Lung (tissue), 12 donors: ENCODE results near the gene MTHFR. TPM values are rescaled to one million over a fixed set of nuclear protein-coding genes. Genes with fewer than 3 reads are reported as not detected.
A peak's percentile ranks its signal among the peaks of the same experiment; 100 is the strongest.
"Not testable (repeated sequence)": the region's sequence is repeated elsewhere in the genome, so short reads cannot be mapped to it uniquely, and the experiment has no call there.

Experiments used
- ATAC-seq: fragments of 200-7000 bp; cut with Tn5 transposase; one replicate; pipeline ENCODE4 v1.9.1; 2020; ENCODE audit warnings: moderate number of reproducible peaks; ENCODE audit not compliant: insufficient read depth, low FRiP score
- DNase-seq, 3 donors: peaks; one replicate each; pipeline ENCODE4 v3.0.0-alpha.2; 2013 to 2017
- H3K27ac ChIP-seq, 2 donors: one replicate each; pipeline ENCODE4 v1.5.1; 2013; ENCODE audit warnings: mild to moderate bottlenecking in 2 of 2, moderate library complexity in 2 of 2, control low read depth in 1 of 2, inconsistent platforms in 1 of 2, low read depth in 1 of 2, low read length in 1 of 2
- H3K27me3 ChIP-seq, 3 donors: one replicate each; pipeline ENCODE4 v1.5.1; 2013; ENCODE audit warnings: low read length in 2 of 3; ENCODE audit not compliant: control insufficient read depth in 3 of 3, insufficient read depth in 3 of 3
- H3K36me3 ChIP-seq, 4 donors: one replicate each; pipeline ENCODE4 v1.5.1; 2013; ENCODE audit warnings: low read length in 4 of 4, mild to moderate bottlenecking in 1 of 4, moderate library complexity in 1 of 4; ENCODE audit not compliant: control insufficient read depth in 4 of 4, insufficient read depth in 4 of 4
- H3K4me1 ChIP-seq, 5 donors: one replicate each; pipeline ENCODE4 v1.5.1; 2013; ENCODE audit warnings: low read length in 5 of 5, mild to moderate bottlenecking in 2 of 5, moderate library complexity in 1 of 5; ENCODE audit not compliant: control insufficient read depth in 5 of 5, insufficient read depth in 5 of 5
- H3K4me3 ChIP-seq: one replicate; pipeline ENCODE4 v1.5.1; 2013; ENCODE audit warnings: mild to moderate bottlenecking, control low read depth, moderate library complexity
- H3K9ac ChIP-seq, 2 donors: one replicate each; pipeline ENCODE4 v1.5.1; 2013; ENCODE audit warnings: low read length in 2 of 2, control low read depth in 1 of 2; ENCODE audit not compliant: insufficient read depth in 1 of 2
- H3K9me3 ChIP-seq, 4 donors: one replicate each; pipeline ENCODE4 v1.5.1; 2013; ENCODE audit warnings: low read length in 3 of 4, mild to moderate bottlenecking in 1 of 4, moderate library complexity in 1 of 4; ENCODE audit not compliant: control insufficient read depth in 4 of 4, insufficient read depth in 3 of 4
- WGBS, 2 donors: extraction: QIAGEN DNeasy Blood & Tissue Kit; methylation state at CpG; one replicate each; pipeline ENCODE4 v1.1.7; 2013; 5-methylcytosine and 5-hydroxymethylcytosine counted together
- polyA plus RNA-seq, 2 donors: library from polyadenylated mRNA; stranded (reverse); fragments of 200-250 nt; gene quantifications; one replicate each; pipeline ENCODE4 v1.2.1, GENCODE V29; 2013
- total RNA-seq, 2 donors: library from RNA; depleted of rRNA in 1 of 2; stranded (reverse); fragments of >200 nt in 1 of 2; gene quantifications; one replicate each; pipeline ENCODE4 v1.2.1, GENCODE V29; 2014 to 2021
- TF ChIP-seq, protein P1 (sequence below): IDR thresholded peaks from 2 replicates; pipeline ENCODE4 v1.5.1; 2012; ENCODE audit warnings: mild to moderate bottlenecking; ENCODE audit errors: control extremely low read depth, extremely low read depth
- donor health status: control.
- donor health status: control.
- donor health status: Bipolar disorder and iron deficiency.
- donor health status: healthy.
- donor health status: DM: yes; HTN: yes; CAD: no.

The MTHFR gene
- total and polyA plus RNA-seq, 4 donors = 20.6 to 61.4 (median 30.0) TPM

DNA sequence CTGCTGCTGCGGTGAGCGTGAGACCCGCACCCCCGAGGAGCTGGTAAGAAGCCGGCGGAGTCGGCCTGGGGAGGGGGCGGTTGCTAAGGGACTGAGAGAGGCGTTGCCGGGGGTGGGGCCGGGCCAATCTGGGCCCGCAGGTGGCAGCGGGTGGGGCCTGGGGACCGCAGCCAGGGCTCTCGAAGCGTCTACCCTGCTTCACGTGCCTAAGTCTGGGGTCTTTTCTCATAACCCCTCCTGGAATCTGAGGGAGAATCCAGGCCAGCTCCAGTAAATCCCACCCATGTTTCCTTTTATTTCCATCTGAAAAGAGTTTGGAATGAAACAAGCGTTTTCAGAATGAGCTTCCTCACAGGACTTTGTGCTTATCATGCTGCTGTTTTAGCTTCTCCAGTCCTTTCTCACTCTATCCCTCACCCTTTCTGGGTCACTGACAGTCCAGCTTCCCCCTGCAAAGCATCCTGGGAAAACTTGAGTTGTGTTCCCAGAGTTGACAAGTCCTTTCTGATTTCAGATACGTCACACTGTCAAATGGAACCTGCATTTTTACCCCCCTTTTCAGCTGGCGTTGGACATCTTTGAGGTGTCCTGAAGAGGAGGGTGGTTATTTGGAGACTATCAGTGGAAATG, 658 bp upstream of the MTHFR start:
- Histone ChIP-seq H3K36me3 (peaks cover 4 to 8% (median 7%) of the 10 kb centered on the region in 4 donors), H3K9ac (peak overlapping the region; percentile 46 to 63), H3K9me3 (no peaks in the 10 kb centered on the region), H3K4me3 (peak overlapping the region; percentile 72), H3K27me3 (no peaks in the 10 kb centered on the region), H3K27ac (peak overlapping the region; percentile 92 to 95), H3K4me1 (peaks cover 5 to 51% (median 14%) of the 10 kb centered on the region in 5 donors)
- WGBS, 2 donors = 1% methylated on average over 19 to 20 of the region's 20 CpGs
- peak; percentile 16 for ATAC-seq
- DNase-seq = peak in 1 of 3 donors; percentile 41
- TF ChIP-seq, protein P1, sequence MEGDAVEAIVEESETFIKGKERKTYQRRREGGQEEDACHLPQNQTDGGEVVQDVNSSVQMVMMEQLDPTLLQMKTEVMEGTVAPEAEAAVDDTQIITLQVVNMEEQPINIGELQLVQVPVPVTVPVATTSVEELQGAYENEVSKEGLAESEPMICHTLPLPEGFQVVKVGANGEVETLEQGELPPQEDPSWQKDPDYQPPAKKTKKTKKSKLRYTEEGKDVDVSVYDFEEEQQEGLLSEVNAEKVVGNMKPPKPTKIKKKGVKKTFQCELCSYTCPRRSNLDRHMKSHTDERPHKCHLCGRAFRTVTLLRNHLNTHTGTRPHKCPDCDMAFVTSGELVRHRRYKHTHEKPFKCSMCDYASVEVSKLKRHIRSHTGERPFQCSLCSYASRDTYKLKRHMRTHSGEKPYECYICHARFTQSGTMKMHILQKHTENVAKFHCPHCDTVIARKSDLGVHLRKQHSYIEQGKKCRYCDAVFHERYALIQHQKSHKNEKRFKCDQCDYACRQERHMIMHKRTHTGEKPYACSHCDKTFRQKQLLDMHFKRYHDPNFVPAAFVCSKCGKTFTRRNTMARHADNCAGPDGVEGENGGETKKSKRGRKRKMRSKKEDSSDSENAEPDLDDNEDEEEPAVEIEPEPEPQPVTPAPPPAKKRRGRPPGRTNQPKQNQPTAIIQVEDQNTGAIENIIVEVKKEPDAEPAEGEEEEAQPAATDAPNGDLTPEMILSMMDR = no peak

DNA sequence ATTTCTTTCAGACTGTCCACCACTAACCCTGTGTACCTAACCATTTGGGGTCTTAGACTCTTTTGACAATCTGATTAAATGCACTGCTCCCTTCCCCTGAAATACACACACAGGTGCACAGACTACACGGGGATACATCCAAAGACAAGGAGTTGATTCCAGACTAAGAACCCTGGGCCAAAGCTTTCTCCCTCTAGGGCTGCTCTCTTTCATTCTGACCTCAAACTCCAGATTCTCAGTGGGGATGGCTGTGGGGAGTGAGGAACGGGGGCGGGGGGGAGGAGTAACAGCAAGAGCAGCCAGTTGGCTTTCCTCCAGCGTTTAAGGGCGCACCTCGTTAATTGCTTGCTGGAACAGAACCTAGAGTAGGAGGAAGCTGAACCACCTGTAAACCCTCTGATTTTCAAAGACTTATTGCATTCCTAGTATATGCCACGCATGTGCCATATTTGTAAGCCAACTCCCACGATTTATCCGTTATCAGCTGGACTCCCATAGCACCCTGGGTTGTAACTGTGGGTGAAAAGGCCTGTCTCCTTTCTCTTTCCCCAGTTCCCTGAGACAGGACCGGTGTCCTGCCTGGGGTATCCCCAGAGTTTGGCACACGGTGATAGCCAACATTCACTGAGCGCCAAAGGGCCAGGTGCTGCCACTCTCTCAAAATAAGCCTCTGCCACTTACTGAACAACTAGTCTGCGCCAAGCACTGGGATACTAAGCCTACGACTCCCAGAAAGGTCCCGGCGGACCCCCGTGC, 920 bp downstream of the MTHFR start:
- Histone ChIP-seq H3K36me3 (peaks cover 0 to 17% (median 7%) of the 10 kb centered on the region in 4 donors), H3K27me3 (no peaks in the 10 kb centered on the region), H3K9me3 (peaks cover 0 to 6% (median 0%) of the 10 kb centered on the region in 4 donors), H3K27ac (peak overlapping the region; percentile 95 to 97), H3K4me3 (peak overlapping the region; percentile 59), H3K4me1 (peaks cover 8 to 51% (median 14%) of the 10 kb centered on the region in 5 donors), H3K9ac (peak overlapping the region; percentile 54 to 66)
- peak; percentile 57 to 72 (median 67) for DNase-seq
- ATAC-seq = no peak
- TF ChIP-seq, protein P1 = no peak
- WGBS, 2 donors = 6% methylated on average over 17 of the region's 17 CpGs

DNA sequence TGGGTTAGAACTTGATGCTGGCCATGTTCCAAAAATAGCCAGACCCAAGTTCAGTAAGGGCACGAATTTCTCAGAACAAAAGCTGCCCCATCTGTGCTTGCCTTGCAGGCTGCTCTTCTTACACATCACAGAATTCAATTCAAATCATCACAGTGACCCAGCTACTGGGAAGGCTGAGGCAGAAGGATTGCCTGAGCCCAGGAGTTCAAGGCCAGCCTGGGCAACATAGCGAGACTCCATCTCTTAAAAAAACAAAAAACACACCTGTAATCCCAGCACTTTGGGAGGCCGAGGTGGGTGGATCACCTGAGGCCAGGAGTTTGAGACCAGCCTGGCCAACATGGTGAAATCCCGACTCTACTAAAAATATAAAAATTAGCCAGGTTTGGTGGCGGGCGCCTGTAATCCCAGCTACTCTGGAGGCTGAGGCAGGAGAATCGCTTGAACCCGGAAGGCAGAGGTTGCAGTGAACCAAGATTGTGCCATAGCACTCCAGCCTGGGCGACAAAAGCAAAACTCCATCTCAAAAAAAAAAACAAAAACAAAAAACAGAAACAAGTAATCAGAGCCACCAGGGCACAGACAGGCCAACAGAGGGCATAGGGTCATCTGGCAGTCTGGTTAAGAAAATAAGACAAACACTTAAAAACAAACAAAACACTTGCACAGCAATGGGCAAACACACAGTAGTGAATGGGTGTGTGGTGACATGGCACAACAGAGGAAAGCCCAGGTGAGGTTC, 1.7 kb downstream of the MTHFR start:
- peak overlapping the region in 1 of 2 donors; percentile 47 for H3K9ac ChIP-seq
- H3K36me3 ChIP-seq = peaks cover 0 to 23% (median 7%) of the 10 kb centered on the region in 4 donors
- DNase-seq, ATAC-seq, H3K4me3 ChIP-seq, H3K27me3 ChIP-seq, H3K9me3 ChIP-seq: not testable (repeated sequence)
- H3K4me1 ChIP-seq = peaks cover 8 to 51% (median 14%) of the 10 kb centered on the region in 5 donors
- peak overlapping the region; percentile 95 to 97 for H3K27ac ChIP-seq
- WGBS, 2 donors = 69 to 74% methylated on average over 9 of the region's 9 CpGs
